ENCODE measurements around the gene PSMD9.
A peak's percentile ranks its signal among the peaks of the same experiment; 100 is the strongest.
"Not testable (repeated sequence)": the region's sequence is repeated elsewhere in the genome, so short reads cannot be mapped to it uniquely, and the experiment has no call there.

PSMD9 gene

GRCh38 chr12:121858318-121858661, 30.3 kb upstream of the PSMD9 start:
- peak overlapping the region; percentile 97 for H3K27ac ChIP-seq (ENCODE audit: low read depth, low read length, severe bottlenecking)
- H3K4me3 ChIP-seq (ENCODE audit: extremely low read depth, insufficient read depth, low read length, poor library complexity, severe bottlenecking), result no peak overlapping the region
- H3K4me1 ChIP-seq (ENCODE audit: control insufficient read depth, insufficient read depth, low read length, poor library complexity, severe bottlenecking), result peaks cover 36% of the 10 kb centered on the region
- H3K9me3 ChIP-seq (ENCODE audit: control insufficient read depth, low read length), result no peaks in the 10 kb centered on the region
- no peaks in the 10 kb centered on the region for H3K36me3 ChIP-seq (ENCODE audit: control insufficient read depth, insufficient read depth, low read length)
- WGBS, 2 experiments (ENCODE audit: insufficient coverage in 2 of 2), result 93 to 97% methylated on average over 2 to 8 of the region's 10 CpGs

DNA sequence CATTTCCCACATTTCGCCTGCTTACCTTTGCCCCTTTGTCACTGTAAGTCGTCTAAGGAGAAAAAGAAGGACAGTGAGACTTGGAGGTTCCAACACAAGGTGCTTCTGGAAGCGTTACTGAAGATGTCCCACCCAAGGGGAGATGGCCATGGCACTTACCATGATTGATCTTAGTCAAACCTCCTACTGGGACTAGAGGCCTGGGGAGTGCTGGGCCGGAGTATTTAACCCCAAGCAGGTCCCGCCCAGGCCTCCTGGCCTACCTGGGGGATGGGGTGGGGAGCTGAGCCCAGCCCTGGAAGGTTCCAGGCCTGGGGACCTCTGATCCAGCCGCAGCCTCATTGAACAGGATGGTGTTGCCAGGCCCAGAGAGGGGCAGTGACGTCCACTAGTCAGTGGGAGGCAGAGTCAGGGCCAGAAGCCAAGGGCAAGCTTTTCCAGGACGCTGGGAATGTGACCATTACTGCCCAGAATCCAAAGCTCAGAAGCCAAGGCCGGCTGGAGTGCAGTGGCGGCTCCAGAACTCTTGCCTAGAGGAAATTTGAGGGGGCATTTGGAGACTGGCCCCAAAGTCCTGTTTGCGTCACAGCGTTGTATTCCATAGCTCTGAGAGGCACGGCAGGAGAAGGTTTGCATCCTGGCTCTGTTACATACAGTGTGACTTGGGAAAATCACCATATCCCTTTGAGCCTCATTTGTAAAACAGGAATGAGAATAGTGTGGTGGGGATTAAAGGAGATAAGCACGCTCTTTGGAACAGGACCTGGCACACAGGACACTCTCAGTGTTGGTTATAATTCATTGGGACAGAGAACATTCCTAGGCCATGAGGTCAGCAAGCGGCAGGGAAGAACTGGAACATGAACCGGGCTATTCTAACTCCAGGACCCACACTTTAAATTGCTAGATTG, 29.7 kb upstream of the PSMD9 start, which contains the start of gene HPD:
TSS of gene HPD (minus strand) at position 198 of the 911 bp plus-strand sequence. CDS start at position 162, 36 bp downstream.
- Histone ChIP-seq H3K27ac (ENCODE audit: low read depth, low read length, severe bottlenecking) (peak within 1 kb of the TSS; percentile 97), H3K9me3 (ENCODE audit: control insufficient read depth, low read length) (no peaks in the 10 kb centered on the region), H3K36me3 (ENCODE audit: control insufficient read depth, insufficient read depth, low read length) (no peaks in the 10 kb centered on the region), H3K4me1 (ENCODE audit: control insufficient read depth, insufficient read depth, low read length, poor library complexity, severe bottlenecking) (peaks cover 36% of the 10 kb centered on the region), H3K4me3 (ENCODE audit: extremely low read depth, insufficient read depth, low read length, poor library complexity, severe bottlenecking) (no peak within 1 kb of the TSS)
- 63 to 64% methylated on average over 11 to 13 of the region's 16 CpGs for WGBS, 2 experiments (ENCODE audit: insufficient coverage in 2 of 2)

DNA sequence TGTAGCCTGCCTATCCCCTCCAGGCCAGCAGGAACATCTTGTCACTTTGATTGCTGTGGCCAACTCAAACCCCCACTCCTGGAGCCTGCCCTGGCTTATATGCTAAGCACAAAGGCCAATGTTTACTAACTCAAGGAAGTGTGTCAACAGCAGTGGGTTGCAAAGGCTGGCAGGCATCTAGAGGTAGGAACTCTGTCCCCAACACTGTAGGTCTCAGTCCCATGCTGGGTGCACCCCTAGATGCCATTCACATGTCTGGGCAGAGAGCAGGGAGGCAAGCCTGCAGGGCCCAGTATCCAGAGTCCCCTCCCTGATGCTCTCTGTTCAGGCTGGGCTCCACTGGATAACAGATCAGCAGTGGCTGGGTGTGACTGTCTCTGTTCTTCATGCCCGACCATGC, 28.3 kb upstream of the PSMD9 start:
- Histone ChIP-seq H3K4me3 (ENCODE audit: extremely low read depth, insufficient read depth, low read length, poor library complexity, severe bottlenecking) (no peak overlapping the region), H3K4me1 (ENCODE audit: control insufficient read depth, insufficient read depth, low read length, poor library complexity, severe bottlenecking) (peaks cover 36% of the 10 kb centered on the region), H3K9me3 (ENCODE audit: control insufficient read depth, low read length) (no peaks in the 10 kb centered on the region), H3K27ac (ENCODE audit: low read depth, low read length, severe bottlenecking) (peak overlapping the region; percentile 97), H3K36me3 (ENCODE audit: control insufficient read depth, insufficient read depth, low read length) (no peaks in the 10 kb centered on the region)
- WGBS, 2 experiments (ENCODE audit: insufficient coverage in 2 of 2), result 78 to 80% methylated on average over 1 of the region's 1 CpG

DNA sequence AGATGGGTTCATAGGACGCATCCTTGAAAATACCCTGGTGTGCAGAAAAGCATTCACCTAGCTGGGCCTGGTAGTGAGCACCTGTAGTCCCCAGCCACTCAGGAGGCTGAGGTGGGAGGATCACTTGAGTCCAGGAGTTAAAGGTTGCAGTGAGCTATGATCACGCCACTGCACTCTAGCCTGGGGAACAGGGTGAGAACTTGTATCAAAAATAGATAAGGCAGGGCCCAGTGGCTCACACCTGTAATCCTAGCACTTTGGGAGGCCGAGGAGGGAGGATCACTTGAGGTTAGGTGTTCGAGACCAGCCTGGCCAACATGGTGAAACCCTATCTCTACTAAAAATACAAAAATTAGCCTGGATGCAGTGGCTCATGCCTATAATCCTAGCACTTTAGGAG, 27.9 kb upstream of the PSMD9 start:
- H3K4me3 ChIP-seq (ENCODE audit: extremely low read depth, insufficient read depth, low read length, poor library complexity, severe bottlenecking); H3K36me3 ChIP-seq (ENCODE audit: control insufficient read depth, insufficient read depth, low read length): not testable (repeated sequence)
- WGBS, 2 experiments (ENCODE audit: insufficient coverage in 2 of 2), result 85 to 96% methylated on average over 3 to 4 of the region's 4 CpGs

DNA sequence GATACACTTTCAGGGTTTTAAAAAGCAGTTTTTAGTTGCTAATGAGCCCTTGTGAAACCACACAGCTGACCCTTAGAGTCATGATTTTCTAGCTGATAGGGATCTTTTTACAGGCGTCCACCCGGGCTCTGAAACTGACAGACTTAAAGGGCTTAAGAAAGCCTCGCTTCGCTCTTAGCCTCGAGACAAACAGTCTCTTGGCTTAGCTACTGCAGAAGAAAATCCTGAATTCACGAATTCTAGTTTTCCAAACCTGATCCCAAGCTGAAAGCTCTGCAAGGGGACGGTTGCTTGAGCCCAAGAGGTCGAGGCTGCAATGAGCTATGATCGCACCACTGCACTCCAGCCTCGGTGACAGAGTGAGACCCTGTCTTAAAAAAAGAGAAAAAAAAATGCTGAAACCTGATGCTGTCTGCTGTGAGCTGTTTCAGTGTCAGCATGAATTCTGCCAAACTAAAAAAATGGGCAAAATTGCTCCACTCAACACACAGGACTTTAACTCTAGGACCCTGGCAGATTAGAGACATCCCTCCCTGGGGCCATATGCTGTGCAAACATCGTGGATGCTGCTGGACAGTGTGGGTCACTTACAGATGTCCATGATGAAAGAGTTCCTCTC, 26.8 kb upstream of the PSMD9 start:
- peak overlapping the region; percentile 82 for H3K27ac ChIP-seq (ENCODE audit: low read depth, low read length, severe bottlenecking)
- WGBS, 2 experiments (ENCODE audit: insufficient coverage in 2 of 2), result 61 to 64% methylated on average over 10 to 11 of the region's 11 CpGs

More for the DNA sequence above, 27.9 kb upstream of the PSMD9 start:
- H3K27ac ChIP-seq (ENCODE audit: low read depth, low read length, severe bottlenecking), result peak overlapping the region; percentile 97
- H3K4me1 ChIP-seq (ENCODE audit: control insufficient read depth, insufficient read depth, low read length, poor library complexity, severe bottlenecking), result peaks cover 36% of the 10 kb centered on the region
- H3K9me3 ChIP-seq (ENCODE audit: control insufficient read depth, low read length), result not testable (repeated sequence)

DNA sequence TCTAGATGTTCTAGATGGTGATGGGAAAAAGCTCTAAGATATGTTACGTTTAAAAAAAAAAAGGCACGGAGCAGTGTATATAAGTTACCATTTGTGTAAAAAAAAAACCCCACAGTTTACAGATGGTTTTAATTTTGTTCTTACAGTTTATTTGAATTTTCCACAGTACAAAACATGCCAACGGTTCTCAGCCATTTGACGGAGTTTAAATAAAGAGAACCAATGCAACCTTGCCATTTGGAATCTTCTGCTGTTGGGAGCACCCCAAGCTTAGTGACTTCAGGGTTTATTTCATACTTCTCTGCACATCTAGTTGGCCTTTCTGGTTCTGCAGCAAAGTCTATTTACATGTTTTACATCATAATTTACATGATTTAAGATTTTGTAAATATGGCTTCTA, 22.3 kb upstream of the PSMD9 start:
- 90 to 100% methylated on average over 1 to 2 of the region's 4 CpGs for WGBS, 2 experiments (ENCODE audit: insufficient coverage in 2 of 2)
- no peaks in the 10 kb centered on the region for H3K9me3 ChIP-seq (ENCODE audit: control insufficient read depth, low read length)
- H3K4me3 ChIP-seq (ENCODE audit: extremely low read depth, insufficient read depth, low read length, poor library complexity, severe bottlenecking), result no peak overlapping the region
- no peaks in the 10 kb centered on the region for H3K4me1 ChIP-seq (ENCODE audit: control insufficient read depth, insufficient read depth, low read length, poor library complexity, severe bottlenecking)
- H3K27ac ChIP-seq (ENCODE audit: low read depth, low read length, severe bottlenecking), result no peak overlapping the region
- no peaks in the 10 kb centered on the region for H3K36me3 ChIP-seq (ENCODE audit: control insufficient read depth, insufficient read depth, low read length)

More for the DNA sequence above, 26.8 kb upstream of the PSMD9 start:
- Histone ChIP-seq H3K36me3 (ENCODE audit: control insufficient read depth, insufficient read depth, low read length) (no peaks in the 10 kb centered on the region), H3K4me3 (ENCODE audit: extremely low read depth, insufficient read depth, low read length, poor library complexity, severe bottlenecking) (no peak overlapping the region), H3K4me1 (ENCODE audit: control insufficient read depth, insufficient read depth, low read length, poor library complexity, severe bottlenecking) (peaks cover 36% of the 10 kb centered on the region), H3K9me3 (ENCODE audit: control insufficient read depth, low read length) (no peaks in the 10 kb centered on the region)

DNA sequence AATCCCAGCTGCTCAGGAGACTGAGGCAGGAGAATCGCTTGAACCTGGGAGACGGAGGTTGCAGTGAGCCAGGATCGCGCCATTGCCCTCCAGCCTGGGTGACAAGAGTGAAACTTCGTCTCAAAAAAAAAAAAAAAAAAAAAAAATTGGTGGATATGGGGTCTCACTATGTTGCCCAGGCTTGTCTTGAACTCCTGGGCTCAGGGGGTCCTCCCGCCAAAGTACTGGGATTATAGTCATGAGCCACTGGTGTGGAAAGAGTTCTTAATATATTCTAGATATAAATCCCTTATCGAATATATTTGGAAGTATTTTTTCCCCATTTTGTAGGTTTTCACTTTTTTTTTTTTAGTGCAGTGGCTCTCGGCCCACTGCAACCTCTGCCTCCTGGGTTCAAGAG, 19.4 kb upstream of the PSMD9 start:
- not testable (repeated sequence) for H3K27ac ChIP-seq (ENCODE audit: low read depth, low read length, severe bottlenecking); H3K4me3 ChIP-seq (ENCODE audit: extremely low read depth, insufficient read depth, low read length, poor library complexity, severe bottlenecking); H3K36me3 ChIP-seq (ENCODE audit: control insufficient read depth, insufficient read depth, low read length); H3K4me1 ChIP-seq (ENCODE audit: control insufficient read depth, insufficient read depth, low read length, poor library complexity, severe bottlenecking); H3K9me3 ChIP-seq (ENCODE audit: control insufficient read depth, low read length)
- WGBS, 2 experiments (ENCODE audit: insufficient coverage in 2 of 2), result 83% methylated on average over 4 of the region's 8 CpGs; no CpG with 5 or more reads in 1 of the 2 experiments

DNA sequence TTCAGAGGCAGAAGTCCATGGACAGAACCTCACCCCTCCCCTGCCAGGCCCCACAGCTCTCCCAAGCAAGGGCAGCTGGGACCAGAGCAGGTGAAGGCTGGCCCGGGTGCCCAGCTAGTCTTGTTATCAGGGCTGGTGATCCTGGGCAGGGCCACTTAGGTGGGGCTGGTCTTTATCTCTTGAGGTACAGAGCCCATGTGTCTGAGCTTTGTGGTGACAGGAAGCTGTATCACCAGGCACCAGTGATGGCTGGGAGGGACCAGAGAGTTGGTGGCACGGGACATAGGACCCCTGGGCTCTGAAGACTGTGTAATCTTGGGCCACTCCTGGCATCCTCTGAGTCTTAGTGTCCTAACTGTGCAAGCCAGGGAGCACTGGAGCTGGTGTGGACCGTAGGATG, 17.1 kb upstream of the PSMD9 start:
- no peak overlapping the region for H3K27ac ChIP-seq (ENCODE audit: low read depth, low read length, severe bottlenecking)
- H3K4me3 ChIP-seq (ENCODE audit: extremely low read depth, insufficient read depth, low read length, poor library complexity, severe bottlenecking), result no peak overlapping the region
- no peaks in the 10 kb centered on the region for H3K9me3 ChIP-seq (ENCODE audit: control insufficient read depth, low read length)
- H3K4me1 ChIP-seq (ENCODE audit: control insufficient read depth, insufficient read depth, low read length, poor library complexity, severe bottlenecking), result peaks cover 10% of the 10 kb centered on the region
- WGBS, 2 experiments (ENCODE audit: insufficient coverage in 2 of 2), result 84 to 100% methylated on average over 2 to 3 of the region's 3 CpGs
- no peaks in the 10 kb centered on the region for H3K36me3 ChIP-seq (ENCODE audit: control insufficient read depth, insufficient read depth, low read length)

DNA sequence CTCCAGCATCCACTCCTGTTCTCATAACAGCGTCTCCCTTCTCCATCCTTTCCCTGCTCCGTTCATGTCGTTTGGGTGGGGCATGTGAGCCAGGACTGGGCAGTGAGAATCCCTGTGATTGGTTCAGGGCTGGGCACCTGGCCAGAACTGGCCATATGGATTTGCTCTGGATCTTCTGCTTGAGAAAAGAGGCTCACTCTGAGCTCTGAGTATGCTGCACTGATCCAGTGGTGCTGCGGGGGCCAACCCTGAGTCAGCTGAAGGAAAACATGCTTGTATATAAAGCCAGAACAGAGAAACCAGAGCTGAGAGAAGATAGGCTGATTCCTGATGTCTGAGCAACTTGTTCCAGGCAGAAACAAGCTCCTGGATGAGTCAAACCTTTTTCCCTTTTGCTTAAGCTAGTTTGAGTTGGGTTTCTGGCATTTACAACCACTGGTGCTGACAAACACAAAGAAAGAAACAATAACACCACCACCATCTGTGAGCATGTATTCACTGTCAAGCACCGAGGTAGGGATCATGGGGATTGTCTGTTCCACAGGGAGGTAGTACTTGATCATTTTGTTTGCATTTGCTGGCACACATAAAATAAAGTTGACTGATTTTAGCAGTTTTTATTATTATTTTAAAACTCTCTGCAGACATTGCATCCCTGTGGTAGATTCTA, 15.9 kb upstream of the PSMD9 start:
- Histone ChIP-seq H3K27ac (ENCODE audit: low read depth, low read length, severe bottlenecking) (peak overlapping the region; percentile 89), H3K36me3 (ENCODE audit: control insufficient read depth, insufficient read depth, low read length) (no peaks in the 10 kb centered on the region), H3K4me1 (ENCODE audit: control insufficient read depth, insufficient read depth, low read length, poor library complexity, severe bottlenecking) (peaks cover 10% of the 10 kb centered on the region), H3K9me3 (ENCODE audit: control insufficient read depth, low read length) (no peaks in the 10 kb centered on the region), H3K4me3 (ENCODE audit: extremely low read depth, insufficient read depth, low read length, poor library complexity, severe bottlenecking) (no peak overlapping the region)
- 76 to 82% methylated on average over 1 to 4 of the region's 5 CpGs for WGBS, 2 experiments (ENCODE audit: insufficient coverage in 2 of 2)

DNA sequence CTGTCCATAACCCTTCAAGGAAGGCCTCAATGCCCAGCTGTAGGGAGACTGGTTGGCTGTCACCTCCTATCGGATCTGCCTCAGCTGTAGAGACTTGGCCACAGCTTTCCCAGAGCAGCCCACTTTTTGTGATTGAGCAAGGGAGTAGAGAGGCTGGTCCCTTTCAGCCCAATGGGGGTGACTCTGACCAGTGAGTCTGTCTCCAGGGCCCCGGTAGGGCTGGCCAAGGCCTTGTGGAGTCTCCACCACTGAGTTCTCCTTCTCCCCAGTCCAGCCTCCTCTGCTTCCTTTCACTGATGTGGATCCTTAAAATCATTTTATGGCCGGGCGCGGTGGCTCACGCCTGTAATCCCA, 15.4 kb upstream of the PSMD9 start:
- H3K27ac ChIP-seq (ENCODE audit: low read depth, low read length, severe bottlenecking), result peak overlapping the region; percentile 89
- H3K9me3 ChIP-seq (ENCODE audit: control insufficient read depth, low read length), result no peaks in the 10 kb centered on the region
- peaks cover 10% of the 10 kb centered on the region for H3K4me1 ChIP-seq (ENCODE audit: control insufficient read depth, insufficient read depth, low read length, poor library complexity, severe bottlenecking)
- H3K4me3 ChIP-seq (ENCODE audit: extremely low read depth, insufficient read depth, low read length, poor library complexity, severe bottlenecking), result no peak overlapping the region
- no peaks in the 10 kb centered on the region for H3K36me3 ChIP-seq (ENCODE audit: control insufficient read depth, insufficient read depth, low read length)
- 78 to 95% methylated on average over 5 to 6 of the region's 6 CpGs for WGBS, 2 experiments (ENCODE audit: insufficient coverage in 2 of 2)

Measured in mesodermal cell (in vitro differentiated cells).